ENCODE measurements around the gene NDEL1. TPM values are rescaled to one million over a fixed set of nuclear protein-coding genes. Genes with fewer than 3 reads are reported as not detected.

NDEL1 gene
- total RNA-seq, 1 donor from 2014 or later = 33.4 TPM

DNA sequence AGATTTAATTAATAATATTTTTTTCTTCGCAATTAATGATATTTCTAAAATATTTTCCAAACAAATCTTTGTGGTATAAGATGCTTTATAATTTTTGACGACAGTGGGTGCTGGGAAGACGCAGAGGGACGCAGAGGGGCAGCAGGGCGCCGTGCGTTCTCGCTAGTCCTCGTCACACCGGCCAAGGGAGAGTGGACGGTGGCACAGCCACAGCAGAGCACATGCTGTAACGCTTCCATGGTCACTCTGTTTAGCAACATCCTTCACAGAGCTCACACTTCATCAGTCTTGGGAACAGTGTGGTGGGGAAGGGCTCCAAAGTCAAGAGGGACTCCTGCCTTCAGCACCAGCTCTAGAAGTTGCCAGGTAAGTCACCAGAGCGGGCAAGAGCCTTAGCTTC lies 60.4 kb downstream of the NDEL1 start:
- DNase-seq (ENCODE audit: low read depth) = no peak
- no peak overlapping the region for H3K4me3 ChIP-seq (ENCODE audit: low read depth, low read length)
- TF ChIP-seq, protein P1, sequence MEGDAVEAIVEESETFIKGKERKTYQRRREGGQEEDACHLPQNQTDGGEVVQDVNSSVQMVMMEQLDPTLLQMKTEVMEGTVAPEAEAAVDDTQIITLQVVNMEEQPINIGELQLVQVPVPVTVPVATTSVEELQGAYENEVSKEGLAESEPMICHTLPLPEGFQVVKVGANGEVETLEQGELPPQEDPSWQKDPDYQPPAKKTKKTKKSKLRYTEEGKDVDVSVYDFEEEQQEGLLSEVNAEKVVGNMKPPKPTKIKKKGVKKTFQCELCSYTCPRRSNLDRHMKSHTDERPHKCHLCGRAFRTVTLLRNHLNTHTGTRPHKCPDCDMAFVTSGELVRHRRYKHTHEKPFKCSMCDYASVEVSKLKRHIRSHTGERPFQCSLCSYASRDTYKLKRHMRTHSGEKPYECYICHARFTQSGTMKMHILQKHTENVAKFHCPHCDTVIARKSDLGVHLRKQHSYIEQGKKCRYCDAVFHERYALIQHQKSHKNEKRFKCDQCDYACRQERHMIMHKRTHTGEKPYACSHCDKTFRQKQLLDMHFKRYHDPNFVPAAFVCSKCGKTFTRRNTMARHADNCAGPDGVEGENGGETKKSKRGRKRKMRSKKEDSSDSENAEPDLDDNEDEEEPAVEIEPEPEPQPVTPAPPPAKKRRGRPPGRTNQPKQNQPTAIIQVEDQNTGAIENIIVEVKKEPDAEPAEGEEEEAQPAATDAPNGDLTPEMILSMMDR (conservative IDR thresholded peaks at IDR 0.05; ENCODE audit: low read depth, low read length) = no peak

DNA sequence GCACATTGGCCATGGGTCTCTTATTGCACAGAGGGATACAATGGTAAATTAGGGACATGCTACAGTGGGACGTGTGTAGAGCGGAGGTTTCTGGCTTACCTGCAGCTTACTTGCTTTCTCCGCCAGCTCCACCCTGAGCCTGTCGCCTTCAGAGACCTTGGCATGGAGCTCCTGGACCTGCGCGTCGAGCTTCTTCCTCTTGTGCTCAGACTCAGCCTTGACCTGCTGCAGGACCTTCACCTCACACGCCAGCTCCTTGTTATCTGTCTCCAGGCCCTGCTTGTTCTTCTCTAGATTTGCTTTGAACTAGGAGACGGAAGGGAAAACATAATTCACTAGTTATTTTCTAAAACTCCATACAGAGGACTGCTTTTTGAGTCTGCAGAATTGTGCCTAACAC lies 63.5 kb downstream of the NDEL1 start:
- no peak for DNase-seq (ENCODE audit: low read depth)
- H3K4me3 ChIP-seq (ENCODE audit: low read depth, low read length) = no peak overlapping the region
- TF ChIP-seq, protein P1 (conservative IDR thresholded peaks at IDR 0.05; ENCODE audit: low read depth, low read length) = no peak

DNA sequence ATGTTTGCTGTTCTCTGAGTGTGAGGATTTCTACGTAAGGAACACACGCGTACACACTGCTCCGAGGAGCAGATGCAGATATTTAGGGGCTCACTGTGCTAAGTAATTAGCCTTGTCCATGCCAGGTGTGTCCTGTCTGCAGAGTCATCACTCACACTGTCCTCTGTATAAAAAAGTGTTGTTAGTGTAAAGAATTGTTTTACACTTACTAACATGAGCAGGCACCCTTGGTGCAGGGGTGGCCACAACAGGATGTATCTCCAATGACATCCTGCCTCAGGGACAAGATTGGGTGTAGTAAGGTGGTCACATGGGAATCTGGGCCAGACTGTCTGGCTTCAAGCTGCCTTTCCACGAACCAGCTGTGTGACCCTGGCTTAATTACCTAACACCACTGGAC lies 63.9 kb downstream of the NDEL1 start:
- no peak for DNase-seq (ENCODE audit: low read depth)
- no peak overlapping the region for H3K4me3 ChIP-seq (ENCODE audit: low read depth, low read length)
- TF ChIP-seq, protein P1 (conservative IDR thresholded peaks at IDR 0.05; ENCODE audit: low read depth, low read length) = no peak

DNA sequence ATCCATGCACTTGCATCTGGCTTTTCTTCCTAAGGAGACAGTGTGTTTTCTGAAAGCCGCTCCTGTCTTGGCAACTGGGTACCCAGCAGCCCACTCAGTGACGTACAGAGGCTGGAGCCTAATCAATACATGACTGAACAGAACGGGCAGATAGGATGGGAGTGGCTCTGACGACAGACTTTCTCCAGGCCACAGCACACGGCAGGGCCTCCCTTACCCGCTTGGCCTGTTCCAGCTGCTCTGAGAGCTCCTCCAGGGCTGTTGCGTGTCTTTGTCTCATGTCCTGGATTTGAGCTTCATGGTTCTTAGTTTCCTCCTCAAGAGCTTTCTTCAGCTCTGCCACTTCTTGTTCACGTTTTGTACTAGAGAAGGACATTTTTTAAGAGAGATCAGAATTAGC lies 64.9 kb downstream of the NDEL1 start:
- TF ChIP-seq, protein P1 (conservative IDR thresholded peaks at IDR 0.05; ENCODE audit: low read depth, low read length) = no peak
- H3K4me3 ChIP-seq (ENCODE audit: low read depth, low read length) = no peak overlapping the region
- DNase-seq (ENCODE audit: low read depth) = no peak

DNA sequence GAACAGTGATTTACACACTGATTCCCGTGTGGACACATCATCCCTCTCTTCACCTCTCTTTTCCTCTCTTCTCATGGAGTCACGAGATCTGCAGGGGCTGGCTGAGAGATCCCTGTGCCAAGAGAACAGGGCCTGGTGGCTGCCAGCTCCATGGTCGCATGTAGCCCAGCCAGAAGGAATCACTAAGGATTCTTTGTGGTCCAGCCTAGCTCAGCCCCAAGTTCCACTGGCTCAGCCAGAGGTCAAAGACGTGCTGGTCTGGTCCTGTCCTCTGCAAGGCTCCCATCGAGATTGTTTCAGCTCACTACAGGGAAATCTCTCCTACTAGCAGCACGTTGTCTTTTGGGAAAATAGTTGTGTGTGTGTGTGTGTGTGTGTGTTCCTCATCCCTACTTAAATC lies 66.4 kb downstream of the NDEL1 start:
- DNase-seq (ENCODE audit: low read depth) = no peak

DNA sequence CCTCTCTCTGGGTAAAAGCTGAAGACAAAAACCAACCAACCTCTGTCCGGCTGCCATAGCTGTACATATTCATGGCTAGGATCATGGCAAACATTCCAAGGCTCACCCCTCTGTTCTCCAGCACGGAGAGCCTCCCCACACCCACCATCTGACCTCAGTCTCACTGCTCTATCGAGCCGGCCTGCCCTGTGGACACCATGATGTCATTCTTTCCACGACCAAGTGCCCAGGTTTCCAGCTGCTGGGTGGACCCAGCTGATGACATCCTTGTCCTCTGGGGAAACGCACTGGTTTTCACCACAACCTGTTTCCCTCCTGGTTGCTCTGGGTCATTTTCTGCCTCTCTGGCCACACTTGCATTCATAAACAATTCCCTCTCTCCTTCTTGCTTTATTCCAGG lies 67.7 kb downstream of the NDEL1 start:
- no peak overlapping the region for H3K4me3 ChIP-seq (ENCODE audit: low read depth, low read length)
- TF ChIP-seq, protein P1 (conservative IDR thresholded peaks at IDR 0.05; ENCODE audit: low read depth, low read length) = no peak
- DNase-seq (ENCODE audit: low read depth) = no peak

More for the DNA sequence above, 66.4 kb downstream of the NDEL1 start:
- TF ChIP-seq, protein P1 (conservative IDR thresholded peaks at IDR 0.05; ENCODE audit: low read depth, low read length) = no peak
- H3K4me3 ChIP-seq (ENCODE audit: low read depth, low read length) = no peak overlapping the region

DNA sequence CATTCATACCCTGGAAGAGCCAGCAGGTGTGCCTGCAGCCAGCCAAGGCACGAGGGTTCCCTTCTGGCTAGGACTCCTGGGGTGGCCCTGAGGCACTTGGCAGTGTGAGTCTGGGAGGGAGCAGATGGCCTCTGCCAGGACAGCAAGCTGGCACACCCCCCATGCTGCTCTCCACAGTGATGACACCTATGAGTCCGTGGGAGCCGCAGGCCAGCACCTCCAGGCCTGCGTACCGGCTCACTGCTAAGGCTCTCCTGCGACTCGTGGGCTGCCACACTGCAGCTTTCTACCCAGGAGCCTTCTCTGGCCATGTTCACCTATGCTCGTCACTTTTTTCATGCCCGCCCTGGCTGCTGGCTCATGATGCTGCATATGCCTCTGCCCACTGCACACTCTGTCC lies 68.1 kb downstream of the NDEL1 start:
- TF ChIP-seq, protein P1 (conservative IDR thresholded peaks at IDR 0.05; ENCODE audit: low read depth, low read length) = no peak
- DNase-seq (ENCODE audit: low read depth) = no peak

More for the DNA sequence above, 68.1 kb downstream of the NDEL1 start:
- no peak overlapping the region for H3K4me3 ChIP-seq (ENCODE audit: low read depth, low read length)
